Stimulated activated CD4-positive, alpha-beta T cell treated with anti-CD3 and anti-CD28 coated beads, Interleukin-4, amount 100 ng/mL, for 48 hours (primary cell): Measurements from ENCODE around the gene SIAH1.
"Not testable (repeated sequence)": the region's sequence is repeated elsewhere in the genome, so short reads cannot be mapped to it uniquely, and the experiment has no call there.

Source experiments
- DNase-seq, 2 donors: peaks; one replicate each; pipeline ENCODE4 v3.0.0-alpha.2; 2020; ENCODE audit warnings: low read depth in 2 of 2

SIAH1 gene

DNA sequence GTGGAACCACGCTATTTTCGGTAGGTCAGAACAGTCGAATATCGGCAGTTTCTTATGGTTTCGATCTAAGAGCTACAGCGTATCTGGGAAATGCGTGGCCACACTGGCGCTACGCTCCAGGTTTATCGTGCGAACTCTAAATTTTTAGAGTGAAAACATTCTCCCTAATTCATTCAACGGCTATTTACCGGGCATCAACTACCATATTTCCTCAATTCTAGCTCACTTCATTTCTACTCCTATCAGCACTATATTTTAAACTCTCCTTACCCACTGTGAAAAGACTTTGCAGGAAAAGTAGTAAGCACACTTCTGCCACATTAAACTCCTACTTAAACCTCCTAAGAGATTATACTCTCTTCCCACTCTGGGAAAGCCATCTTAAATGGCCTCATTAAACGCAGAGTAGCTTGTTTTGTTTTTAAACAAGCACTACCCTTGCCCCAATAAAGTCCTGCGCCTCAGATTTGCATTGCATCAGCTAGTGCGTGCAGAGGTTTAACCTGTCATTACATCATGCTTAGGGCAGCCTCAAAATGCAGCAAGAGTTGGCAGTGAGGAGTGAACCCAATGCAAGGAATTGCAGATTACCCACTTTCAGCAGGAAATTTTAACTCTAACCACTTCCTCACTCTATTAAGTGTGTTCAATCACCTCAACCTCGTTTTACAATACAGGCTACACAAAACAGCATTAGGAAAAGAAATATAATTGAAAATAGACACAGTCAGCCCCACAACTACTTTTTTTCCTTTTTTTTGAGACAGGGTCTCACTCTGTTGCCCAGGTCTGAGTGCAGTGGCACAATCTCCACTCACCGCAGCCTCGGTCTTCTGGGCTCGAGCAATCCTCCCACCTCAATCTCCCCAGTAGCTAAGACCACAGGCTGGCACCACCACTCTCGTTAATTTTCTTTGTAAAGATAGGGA, 18.8 kb downstream of the SIAH1 start:
- DNase-seq: peak in 1 of 2 donors; percentile 32

DNA sequence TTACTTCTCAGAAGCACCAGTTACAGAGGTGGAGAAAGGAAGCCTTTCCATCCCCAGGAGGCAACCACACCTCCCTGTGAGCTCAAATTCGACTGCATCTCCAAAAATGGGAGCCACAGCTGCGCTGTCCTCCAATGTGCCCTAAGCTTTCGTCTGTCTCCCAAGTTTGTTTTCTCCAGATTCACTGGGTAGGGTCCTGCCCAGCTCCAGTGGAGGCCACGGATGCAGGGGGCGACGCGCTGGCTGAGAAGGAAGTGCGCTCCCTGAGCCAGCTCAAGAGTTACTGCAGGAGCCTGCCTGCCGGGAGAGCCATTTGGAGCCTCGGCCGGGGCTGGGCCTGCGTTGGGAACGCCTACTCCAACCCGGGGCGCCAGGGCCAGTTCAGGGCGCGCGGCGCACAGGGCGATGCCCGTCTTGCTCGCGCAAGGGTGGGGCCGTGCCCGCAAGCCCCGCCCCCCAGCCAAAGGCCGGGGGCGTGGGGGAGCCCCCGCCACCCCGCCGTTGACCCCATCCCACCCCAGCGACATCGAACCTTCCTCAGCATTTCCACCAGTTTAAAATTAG, 19.5 kb downstream of the SIAH1 start:
- DNase-seq: peak; percentile 79 to 80

DNA sequence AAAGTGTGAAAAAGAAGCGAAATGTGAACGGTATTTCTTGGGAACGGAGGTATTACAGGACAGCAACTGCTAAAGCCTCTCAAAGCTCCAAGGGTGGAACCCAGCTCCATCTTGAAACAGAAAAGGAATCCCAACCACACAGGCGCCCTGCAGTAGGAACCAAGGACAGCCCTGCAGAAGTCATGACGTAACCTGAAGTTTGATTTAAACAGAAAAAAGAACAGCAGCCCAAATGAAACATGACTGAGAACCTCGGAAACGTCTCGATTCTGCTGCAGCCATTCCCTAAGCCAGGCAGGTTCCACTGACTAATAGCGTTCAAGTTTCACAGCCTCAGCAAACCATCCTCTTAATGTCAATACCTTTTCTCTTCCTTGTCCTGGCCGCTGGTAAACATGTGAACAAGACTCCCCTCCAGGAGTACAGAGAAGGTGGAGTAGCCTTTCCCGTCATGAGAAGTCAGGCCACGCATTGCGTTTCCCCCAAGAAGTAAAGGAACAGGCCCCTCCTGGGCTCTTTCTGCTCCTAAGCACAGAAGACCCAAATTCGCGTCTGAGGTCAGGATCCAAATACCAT, 20.1 kb downstream of the SIAH1 start:
- no peak for DNase-seq

DNA sequence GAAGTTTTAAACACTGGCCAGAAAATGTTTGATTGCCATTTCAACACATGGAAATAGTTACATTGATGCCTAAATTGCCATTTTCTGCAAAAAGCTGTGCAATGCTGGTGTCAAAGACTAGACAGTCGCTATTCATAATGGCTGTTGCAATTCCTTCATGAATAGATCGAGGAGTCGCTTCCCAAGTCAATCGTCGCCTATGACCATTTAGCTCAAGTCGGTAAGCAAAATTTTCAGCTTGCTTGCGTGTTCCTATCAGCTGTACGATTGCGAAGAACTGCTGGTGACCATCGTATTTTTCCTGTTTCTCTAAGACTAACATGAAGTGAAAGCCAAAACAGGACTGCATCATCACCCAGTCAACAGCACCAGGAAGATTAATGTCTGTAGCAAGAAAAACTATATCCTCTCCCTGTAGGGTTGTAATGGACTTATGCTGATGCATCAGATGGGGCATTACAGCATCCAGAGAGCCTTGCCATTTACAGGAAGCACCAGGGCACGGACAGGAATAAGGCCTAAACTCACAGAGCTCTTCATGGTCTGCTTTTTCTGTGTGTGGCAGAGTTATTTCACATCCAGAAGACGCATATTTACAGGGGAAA, 23.6 kb downstream of the SIAH1 start:
- no peak for DNase-seq

DNA sequence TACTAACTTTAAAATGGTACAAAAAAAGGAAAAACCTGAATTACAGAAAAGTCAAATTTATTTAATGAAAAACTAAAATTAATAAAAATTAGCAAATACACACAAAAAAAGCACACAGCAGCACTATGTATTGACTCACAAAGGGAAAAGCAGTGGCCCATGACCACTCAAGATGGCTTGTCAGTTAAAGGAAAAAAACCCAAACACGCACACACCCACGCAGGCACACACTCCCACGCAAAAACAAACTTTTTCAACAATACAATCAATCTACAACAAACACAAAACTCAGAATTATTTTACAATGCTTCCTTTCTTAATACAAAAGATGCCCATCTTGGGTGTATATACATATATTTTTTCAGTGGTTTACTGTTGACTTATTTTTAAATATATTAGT, 24.2 kb downstream of the SIAH1 start:
- DNase-seq: no peak

DNA sequence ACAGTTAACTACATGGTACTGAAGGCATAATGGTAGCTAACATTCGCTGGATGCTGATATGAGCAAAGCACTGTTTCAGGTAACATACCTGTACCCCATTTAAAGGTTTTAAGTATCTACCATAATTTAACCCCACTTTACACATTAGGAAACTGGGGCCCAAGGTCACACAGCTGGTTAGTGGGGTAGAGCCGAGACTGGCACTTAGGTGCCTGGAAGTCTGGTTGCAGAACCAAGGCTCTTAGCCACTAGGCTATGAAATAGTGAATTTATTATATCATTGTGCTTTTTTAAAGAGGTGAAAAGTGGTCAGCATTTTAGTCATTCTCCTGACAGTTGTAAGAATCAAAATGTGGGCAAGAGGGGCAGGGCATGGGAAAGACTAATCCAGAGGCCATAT, 25.2 kb downstream of the SIAH1 start:
- no peak for DNase-seq

DNA sequence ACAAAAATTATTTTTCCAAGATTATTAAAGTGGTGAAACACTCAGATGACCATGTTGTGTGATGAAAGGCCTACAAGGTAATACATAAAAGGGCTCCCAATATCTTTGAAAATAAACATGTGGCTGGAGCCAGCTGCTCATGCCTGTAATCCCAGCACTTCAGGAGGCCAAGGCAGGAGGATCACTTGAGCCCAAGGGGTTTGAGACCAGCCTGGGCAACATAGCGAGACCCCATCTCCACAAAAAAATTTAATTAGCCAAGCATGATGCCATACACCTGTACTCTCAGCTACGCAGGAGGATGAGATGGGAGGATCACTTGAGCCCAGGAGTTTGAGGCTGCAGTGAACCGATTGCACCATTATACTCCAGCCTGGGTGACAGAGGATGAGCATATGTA, 26.8 kb downstream of the SIAH1 start:
- no peak for DNase-seq

DNA sequence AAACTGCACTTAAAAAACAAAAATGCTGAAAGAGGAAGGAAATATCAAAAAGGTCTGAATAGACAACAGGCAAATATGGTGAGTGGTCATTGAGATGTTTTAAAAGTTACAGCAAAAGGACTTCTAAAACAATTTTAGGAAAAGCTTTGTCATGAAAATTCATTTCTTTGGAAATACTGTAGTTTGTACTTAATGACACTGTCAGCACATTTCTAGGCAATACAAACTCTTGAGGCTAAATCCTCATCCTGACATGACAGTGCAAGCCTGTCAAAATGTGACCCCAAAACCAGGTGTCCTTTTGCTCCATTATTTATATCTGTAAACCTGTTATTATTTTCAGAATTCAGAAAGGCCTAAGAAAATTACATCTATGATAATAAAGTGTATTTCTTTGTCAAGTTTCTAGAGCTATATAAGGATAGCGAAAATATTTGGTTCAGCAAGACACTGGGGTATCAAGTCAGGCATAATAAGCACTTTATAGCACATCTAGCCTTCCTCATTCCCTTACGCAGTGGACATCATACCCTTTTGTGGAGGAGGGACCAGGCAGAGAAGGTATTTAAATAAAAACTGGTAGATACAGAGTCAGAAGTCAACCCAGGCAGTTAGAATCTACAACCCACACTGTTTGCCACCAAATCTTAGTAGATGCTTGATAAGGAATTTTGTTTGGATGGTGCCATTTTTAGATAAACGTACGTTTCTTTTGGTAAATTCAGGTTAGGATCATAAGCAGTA, 28.4 kb downstream of the SIAH1 start:
- no peak for DNase-seq

DNA sequence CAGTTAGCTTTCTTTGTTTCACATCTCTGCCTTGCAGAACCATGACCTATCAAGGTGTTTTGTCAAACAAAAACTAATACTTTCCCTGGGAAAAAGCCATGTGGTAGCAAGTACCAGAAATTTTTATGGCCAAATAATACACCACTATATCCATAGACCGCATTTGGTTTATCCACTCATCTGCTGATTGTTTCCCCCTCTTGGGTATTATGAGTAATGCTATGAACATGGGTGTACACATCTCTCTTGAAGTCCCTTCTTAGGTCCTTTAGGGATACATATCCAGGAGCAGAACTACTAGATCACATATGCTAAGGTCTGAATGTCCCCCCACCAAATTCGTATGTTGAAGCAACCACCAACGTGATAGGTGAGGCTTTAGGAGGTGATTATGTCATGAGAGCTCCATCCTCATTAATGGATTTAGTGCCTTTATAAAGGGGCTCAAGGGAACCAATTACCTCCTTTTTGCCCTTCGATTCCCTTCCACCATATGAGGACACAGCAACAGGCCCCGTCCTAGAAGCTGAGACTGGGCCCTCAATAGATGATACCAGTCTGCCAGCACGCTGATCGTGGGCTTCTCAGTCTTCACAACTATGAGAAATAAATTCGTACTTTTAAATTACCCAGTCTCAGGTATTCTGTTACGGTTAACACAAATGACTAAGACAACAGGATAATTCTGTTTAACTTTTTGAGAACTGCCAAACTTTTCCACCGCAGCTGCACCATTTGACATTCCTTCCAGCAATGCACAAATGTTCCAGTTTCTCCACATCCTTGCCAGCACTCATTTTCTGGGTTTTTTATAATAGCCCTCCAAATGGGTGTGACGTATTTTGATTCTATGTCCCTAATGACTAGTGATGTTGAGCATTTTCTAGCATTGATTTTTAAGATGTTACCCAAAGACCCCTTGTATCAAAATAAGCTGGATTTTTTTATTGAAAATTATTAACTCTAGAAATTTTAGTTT, 30.0 kb downstream of the SIAH1 start:
- no peak for DNase-seq

DNA sequence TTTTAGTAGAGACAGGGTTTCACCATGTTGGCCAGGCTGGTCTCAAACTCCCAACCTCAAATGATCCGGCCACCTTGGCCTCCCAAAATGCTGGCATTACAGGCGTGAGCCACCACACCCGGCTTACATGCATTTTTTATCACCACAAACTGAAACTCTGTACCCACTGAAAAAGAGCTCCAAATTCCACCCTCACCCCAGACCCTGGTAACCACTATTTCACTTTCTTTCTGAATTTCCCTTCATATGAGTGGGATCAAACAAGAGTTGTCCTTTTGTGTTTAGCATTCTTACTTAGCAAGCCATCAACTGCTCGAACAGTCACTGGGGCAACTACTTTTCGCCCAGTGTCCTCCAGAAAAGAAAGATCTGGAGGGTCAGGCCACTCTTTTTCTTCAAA, 30.8 kb downstream of the SIAH1 start:
- not testable (repeated sequence) for DNase-seq

DNA sequence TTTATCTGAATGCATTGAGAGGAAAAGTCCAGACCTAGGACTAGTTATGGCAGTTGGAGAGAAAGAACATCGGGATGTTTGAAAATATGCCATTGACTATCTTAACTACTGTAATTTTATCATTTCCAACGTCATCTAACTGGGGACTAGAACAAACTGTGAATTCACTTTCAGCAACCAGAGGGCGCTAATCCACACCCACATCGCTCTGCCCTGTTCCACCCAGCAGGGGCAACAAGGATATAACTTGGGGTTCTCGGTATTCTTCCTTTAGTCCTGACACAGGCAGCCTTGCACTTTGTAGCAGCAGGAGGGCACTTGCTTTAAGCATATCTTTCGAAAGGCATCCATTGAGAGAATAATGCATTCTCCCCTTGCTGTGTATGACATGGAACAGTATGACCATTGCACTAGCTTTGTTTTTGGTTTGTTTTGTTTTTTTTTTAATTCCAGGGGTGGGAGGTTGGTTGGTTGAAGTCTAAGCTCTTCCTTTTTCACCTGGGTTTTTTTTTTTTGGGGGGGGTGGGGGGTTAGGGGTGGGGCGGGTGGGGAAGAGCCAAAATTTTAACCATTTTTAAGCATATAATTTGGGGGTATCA, 31.5 kb downstream of the SIAH1 start:
- DNase-seq: peak in 1 of 2 donors; percentile 43

DNA sequence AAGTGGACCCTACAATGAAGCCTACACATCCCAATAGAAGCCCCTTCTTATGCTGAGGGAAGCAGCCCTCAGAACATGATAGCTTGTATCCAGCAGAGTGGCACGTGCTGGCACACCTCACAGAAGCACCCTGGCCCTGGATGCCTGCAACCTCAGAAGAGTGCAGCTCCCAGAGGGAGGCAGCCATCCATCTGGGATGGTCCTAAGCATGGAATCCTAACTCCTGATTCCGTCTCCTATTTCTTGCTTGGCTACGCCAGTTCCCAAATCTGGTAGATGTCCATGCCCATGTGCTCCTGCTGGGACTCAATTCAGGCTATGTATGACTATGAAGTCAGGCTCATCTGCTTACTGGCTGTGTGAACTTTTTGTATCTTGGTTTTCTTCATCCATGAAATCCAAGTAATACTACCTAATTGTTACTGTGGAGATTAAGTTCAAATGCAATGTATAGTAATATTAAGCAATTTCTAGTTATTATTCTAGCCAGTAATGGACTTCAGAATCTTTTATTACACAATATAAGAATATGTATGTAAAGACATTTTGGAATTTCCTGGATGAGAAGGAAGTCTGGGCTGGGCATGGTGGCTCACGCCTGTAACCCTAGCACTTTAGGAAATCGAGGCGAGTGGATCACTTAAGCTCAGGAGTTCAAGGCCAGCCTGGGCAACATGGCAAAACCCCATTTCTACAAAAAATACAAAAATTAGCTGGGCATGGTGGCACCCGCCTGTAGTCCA, 32.4 kb downstream of the SIAH1 start:
- no peak for DNase-seq

DNA sequence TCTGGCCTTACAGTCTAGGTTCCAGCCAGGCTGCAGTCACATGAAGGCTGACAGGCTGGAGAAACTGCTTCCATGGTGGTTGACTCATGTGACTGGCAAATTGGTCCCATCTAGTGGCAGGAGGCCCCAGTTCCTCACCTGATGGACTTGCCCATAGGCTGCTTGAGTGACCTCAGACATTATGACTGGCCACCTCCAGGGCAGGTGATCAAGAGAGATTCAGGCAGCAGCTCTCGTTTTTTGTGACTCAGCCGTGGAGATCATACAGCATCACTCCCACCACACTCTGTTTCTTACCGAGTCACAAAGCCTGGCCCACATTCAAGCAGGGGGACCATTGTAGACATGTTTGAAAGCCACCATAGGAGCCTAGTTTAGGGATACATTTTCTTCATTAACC, 34.5 kb downstream of the SIAH1 start:
- no peak for DNase-seq

DNA sequence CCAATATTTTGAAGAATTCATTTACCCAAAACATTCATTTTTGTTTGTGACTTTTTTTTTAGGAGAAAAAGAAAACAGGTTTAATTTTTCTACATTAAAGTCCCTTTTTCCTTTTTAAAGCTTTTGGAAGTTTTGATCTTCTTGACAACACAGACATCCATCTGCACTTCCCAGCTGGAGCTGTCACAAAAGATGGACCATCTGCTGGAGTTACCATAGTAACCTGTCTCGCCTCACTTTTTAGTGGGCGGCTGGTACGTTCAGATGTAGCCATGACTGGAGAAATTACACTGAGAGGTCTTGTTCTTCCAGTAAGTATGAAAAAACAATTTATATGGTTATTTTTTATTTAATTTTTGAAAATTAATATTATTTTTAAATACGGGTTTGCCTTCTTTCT, 37.2 kb downstream of the SIAH1 start:
- DNase-seq: no peak

DNA sequence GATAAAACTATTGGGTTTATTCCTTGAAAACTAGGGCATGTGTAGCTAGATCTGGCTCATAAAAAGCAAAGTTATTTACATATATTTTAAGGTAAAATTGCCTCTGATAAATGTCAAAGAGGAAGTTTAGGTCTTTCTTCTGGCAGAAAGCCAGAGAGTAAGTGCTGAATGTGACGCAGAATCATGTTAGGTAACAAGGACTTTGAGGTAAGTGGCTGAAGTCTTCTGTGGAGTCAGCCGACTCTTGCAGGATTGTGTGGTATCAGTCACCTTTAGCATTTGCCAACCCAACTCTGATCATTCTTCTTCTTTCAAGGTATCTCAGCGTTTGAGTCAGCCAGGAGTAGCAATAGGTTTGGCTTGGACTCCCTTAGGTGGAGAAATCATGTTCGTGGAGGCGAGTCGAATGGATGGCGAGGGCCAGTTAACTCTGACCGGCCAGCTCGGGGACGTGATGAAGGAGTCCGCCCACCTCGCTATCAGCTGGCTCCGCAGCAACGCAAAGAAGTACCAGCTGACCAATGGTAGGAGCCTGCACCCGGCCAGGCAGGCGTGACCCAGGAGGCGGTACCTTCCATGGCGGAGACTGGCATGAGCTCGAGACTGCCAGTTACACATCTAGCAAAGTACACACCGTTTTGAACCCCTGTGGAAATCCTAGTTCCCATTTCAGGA, 37.9 kb downstream of the SIAH1 start:
- DNase-seq: no peak

DNA sequence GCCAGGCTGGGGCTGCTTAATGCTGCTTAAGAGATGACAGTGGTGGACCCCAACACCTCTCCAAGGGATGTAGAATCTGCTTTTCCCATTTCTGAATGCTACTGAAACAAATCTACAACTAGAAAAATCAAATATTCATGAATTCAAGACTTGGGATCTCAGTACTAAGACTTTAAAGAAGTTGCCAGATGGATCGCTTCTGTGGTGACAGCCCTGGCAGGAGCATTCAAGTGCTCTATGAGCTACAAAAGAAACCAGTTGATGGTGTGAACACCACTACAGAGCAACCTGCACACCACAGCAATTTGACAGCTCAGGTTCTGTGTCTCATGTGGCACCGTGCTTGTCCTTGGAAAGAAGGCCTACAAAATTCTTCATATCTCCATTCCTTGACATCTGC, 42.6 kb downstream of the SIAH1 start:
- no peak for DNase-seq

DNA sequence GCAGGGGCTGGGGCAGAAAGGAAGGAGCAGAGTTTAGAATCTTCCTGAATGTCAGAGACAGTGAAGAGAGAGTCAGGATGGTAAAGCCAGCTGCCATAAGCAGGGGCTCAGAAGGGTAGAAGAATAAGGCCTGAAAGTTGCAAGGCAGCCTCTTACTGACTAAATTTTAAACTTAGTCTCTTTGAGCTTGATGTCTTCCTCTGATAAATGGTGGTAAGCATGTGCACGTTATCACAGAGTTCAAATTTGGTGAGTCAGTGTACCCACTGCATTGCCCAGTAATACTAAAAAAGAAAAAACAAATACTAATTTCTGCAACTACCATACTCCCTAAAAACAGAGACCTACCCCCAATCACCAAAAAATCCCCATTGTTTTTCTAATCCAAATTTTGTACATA, 45.2 kb downstream of the SIAH1 start:
- no peak for DNase-seq

DNA sequence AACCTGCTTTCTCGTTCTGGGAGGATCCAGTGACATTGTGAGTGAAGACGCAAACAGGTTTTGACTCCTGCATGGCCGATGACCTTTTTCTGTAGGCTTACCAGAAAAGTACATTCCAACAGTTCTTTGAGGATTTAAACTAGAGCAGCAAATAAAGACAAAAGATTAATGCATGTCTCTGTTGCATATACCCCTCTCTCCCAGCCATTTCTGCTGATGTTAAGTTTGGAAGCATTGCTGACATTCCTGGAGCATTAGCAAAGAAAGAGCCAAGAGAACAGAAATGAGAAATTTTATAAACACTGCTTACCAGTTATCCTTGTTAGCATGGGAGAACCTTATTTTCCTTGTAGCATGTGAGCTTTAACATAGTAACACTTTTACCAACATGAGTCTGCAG, 49.3 kb downstream of the SIAH1 start:
- no peak for DNase-seq

DNA sequence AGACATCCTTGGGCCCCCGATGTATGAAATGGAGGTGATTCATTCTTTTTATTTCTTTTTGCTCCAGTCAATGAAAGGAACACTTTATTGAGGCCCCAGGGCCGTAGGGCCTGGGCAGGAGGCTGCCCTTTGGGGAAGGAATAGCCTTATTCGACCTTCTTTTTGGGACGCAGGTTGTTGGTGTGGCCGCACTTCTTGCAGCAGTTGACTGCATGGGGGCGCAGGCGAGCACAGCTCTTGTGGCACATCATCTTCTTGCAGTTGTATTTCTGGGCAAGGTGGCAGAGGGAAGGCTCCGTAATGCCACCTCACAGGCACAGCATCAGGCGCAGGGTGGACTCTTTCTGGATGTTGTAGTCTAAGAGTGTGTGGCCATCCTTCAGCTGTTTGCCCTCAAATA, 50.9 kb downstream of the SIAH1 start:
- DNase-seq: no peak
